ENCODE data around the gene RSRC1.
"Not testable (repeated sequence)": the region's sequence is repeated elsewhere in the genome, so short reads cannot be mapped to it uniquely, and the experiment has no call there.

RSRC1 gene

GRCh38 chr3:158493931-158494330 is 384.0 kb downstream of the RSRC1 start:
- no peak overlapping the region for H2BK12ac ChIP-seq (ENCODE audit: low read length in 2 of 2)
- peaks cover 6% of the 10 kb centered on the region for H3K9me3 ChIP-seq (ENCODE audit: control insufficient read depth, low read length)
- no peak overlapping the region for H2AFZ ChIP-seq (ENCODE audit: low read depth, low read length)
- H2BK15ac ChIP-seq (ENCODE audit: low read depth, poor library complexity, severe bottlenecking) = no peak overlapping the region
- no peak overlapping the region for H3K18ac ChIP-seq (ENCODE audit: low read depth in 1 of 2, low read length in 2 of 2)
- no peaks in the 10 kb centered on the region for H3K4me1 ChIP-seq (ENCODE audit: control insufficient read depth, insufficient read depth, low read depth, low read length)
- H3K79me1 ChIP-seq (replicated peaks; ENCODE audit: low read length, poor library complexity, severe bottlenecking) = peaks cover under 1% of the 10 kb centered on the region
- no peak overlapping the region for H3K23ac ChIP-seq (ENCODE audit: low read length in 2 of 2)
- no peak overlapping the region for H2BK120ac ChIP-seq (ENCODE audit: low read depth, low read length)
- no CpG with 5 or more reads among the region's 1 CpG for WGBS
- no peak overlapping the region for H3K9ac ChIP-seq (ENCODE audit: low read length)
- no peak overlapping the region for H2BK5ac ChIP-seq (ENCODE audit: low read depth, low read length, poor library complexity, severe bottlenecking)
- H4K8ac ChIP-seq (ENCODE audit: low read length) = no peak overlapping the region
- no peak overlapping the region for H3K27ac ChIP-seq (ENCODE audit: low read length, poor library complexity, severe bottlenecking)
- no peak overlapping the region for H3K4me2 ChIP-seq (ENCODE audit: low read length, poor library complexity, severe bottlenecking)
- DNase-seq = no peak
- H3K27me3 ChIP-seq (ENCODE audit: control insufficient read depth in 1 of 2, insufficient read depth in 1 of 2, low read length in 2 of 2) = no peaks in the 10 kb centered on the region
- H3K4me3 ChIP-seq (ENCODE audit: insufficient read depth in 1 of 2, low read depth in 1 of 2, low read length in 2 of 2) = no peak overlapping the region
- no peak overlapping the region for H3K4ac ChIP-seq (ENCODE audit: low read depth in 1 of 2, low read length in 2 of 2)
- no peak overlapping the region for H2AK5ac ChIP-seq (ENCODE audit: low read length, severe bottlenecking)
- no peaks in the 10 kb centered on the region for H3K36me3 ChIP-seq (ENCODE audit: control insufficient read depth in 1 of 2, insufficient read depth in 2 of 2, low read depth in 1 of 2, low read length in 2 of 2)
- H3K14ac ChIP-seq (ENCODE audit: low read length in 2 of 2) = no peak overlapping the region
- H4K91ac ChIP-seq (ENCODE audit: low read length) = no peak overlapping the region

GRCh38 chr3:158494673-158495072 is 384.8 kb downstream of the RSRC1 start:
- no peak overlapping the region for H4K8ac ChIP-seq (ENCODE audit: low read length)
- WGBS = 93% methylated on average over 3 of the region's 5 CpGs
- H2BK120ac ChIP-seq (ENCODE audit: low read depth, low read length) = no peak overlapping the region
- no peak overlapping the region for H3K4ac ChIP-seq (ENCODE audit: low read depth in 1 of 2, low read length in 2 of 2)
- no peak overlapping the region for H2AK5ac ChIP-seq (ENCODE audit: low read length, severe bottlenecking)
- H3K27ac ChIP-seq (ENCODE audit: low read length, poor library complexity, severe bottlenecking) = no peak overlapping the region
- H3K27me3 ChIP-seq (ENCODE audit: control insufficient read depth in 1 of 2, insufficient read depth in 1 of 2, low read length in 2 of 2) = no peaks in the 10 kb centered on the region
- H3K4me2 ChIP-seq (ENCODE audit: low read length, poor library complexity, severe bottlenecking) = no peak overlapping the region
- no peak overlapping the region for H3K23ac ChIP-seq (ENCODE audit: low read length in 2 of 2)
- peaks cover 2% of the 10 kb centered on the region for H3K79me1 ChIP-seq (replicated peaks; ENCODE audit: low read length, poor library complexity, severe bottlenecking)
- no peak overlapping the region for H2AFZ ChIP-seq (ENCODE audit: low read depth, low read length)
- no peak for DNase-seq
- H3K36me3 ChIP-seq (ENCODE audit: control insufficient read depth in 1 of 2, insufficient read depth in 2 of 2, low read depth in 1 of 2, low read length in 2 of 2) = no peaks in the 10 kb centered on the region
- no peak overlapping the region for H2BK12ac ChIP-seq (ENCODE audit: low read length in 2 of 2)
- no peak overlapping the region for H3K18ac ChIP-seq (ENCODE audit: low read depth in 1 of 2, low read length in 2 of 2)
- no peaks in the 10 kb centered on the region for H3K4me1 ChIP-seq (ENCODE audit: control insufficient read depth, insufficient read depth, low read depth, low read length)
- H2BK5ac ChIP-seq (ENCODE audit: low read depth, low read length, poor library complexity, severe bottlenecking) = no peak overlapping the region
- H3K14ac ChIP-seq (ENCODE audit: low read length in 2 of 2) = no peak overlapping the region
- H2BK15ac ChIP-seq (ENCODE audit: low read depth, poor library complexity, severe bottlenecking) = no peak overlapping the region
- H3K4me3 ChIP-seq (ENCODE audit: insufficient read depth in 1 of 2, low read depth in 1 of 2, low read length in 2 of 2) = no peak overlapping the region
- no peak overlapping the region for H3K9ac ChIP-seq (ENCODE audit: low read length)
- no peak overlapping the region for H4K91ac ChIP-seq (ENCODE audit: low read length)
- H3K9me3 ChIP-seq (ENCODE audit: control insufficient read depth, low read length) = peaks cover 9% of the 10 kb centered on the region

DNA sequence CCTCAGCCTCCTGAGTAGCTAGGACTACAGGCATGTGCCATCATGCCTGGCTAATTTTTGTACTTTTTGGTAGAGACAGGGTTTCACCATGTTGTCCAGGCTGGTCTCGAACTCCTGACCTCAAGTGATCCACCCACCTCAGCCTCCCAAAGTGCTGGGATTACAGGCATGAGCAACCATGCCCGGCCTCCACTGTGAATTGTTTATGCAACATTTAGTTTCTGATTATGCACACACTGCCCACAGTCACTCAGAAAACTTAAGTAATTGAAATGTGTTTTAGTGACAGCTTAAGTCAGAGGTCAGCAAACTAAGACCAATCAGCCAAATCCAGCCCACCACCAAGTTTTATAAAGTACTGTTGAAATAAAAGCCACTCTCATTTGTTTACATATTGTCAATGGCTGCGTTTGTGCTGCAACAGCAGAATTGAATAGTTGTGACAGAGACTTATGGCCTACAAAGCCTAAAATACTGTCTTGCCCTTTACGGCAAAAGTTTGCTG is 385.6 kb downstream of the RSRC1 start:
- H3K14ac ChIP-seq (ENCODE audit: low read length in 2 of 2); H2BK120ac ChIP-seq (ENCODE audit: low read depth, low read length); DNase-seq; H3K23ac ChIP-seq (ENCODE audit: low read length in 2 of 2); H2BK15ac ChIP-seq (ENCODE audit: low read depth, poor library complexity, severe bottlenecking); H3K27me3 ChIP-seq (ENCODE audit: control insufficient read depth in 1 of 2, insufficient read depth in 1 of 2, low read length in 2 of 2); H3K27ac ChIP-seq (ENCODE audit: low read length, poor library complexity, severe bottlenecking); H4K91ac ChIP-seq (ENCODE audit: low read length); H3K79me1 ChIP-seq (replicated peaks; ENCODE audit: low read length, poor library complexity, severe bottlenecking); H3K4ac ChIP-seq (ENCODE audit: low read depth in 1 of 2, low read length in 2 of 2); H3K18ac ChIP-seq (ENCODE audit: low read depth in 1 of 2, low read length in 2 of 2); H3K9ac ChIP-seq (ENCODE audit: low read length); H3K4me1 ChIP-seq (ENCODE audit: control insufficient read depth, insufficient read depth, low read depth, low read length); H3K4me3 ChIP-seq (ENCODE audit: insufficient read depth in 1 of 2, low read depth in 1 of 2, low read length in 2 of 2); H2BK12ac ChIP-seq (ENCODE audit: low read length in 2 of 2); H2BK5ac ChIP-seq (ENCODE audit: low read depth, low read length, poor library complexity, severe bottlenecking); H3K9me3 ChIP-seq (ENCODE audit: control insufficient read depth, low read length); H3K36me3 ChIP-seq (ENCODE audit: control insufficient read depth in 1 of 2, insufficient read depth in 2 of 2, low read depth in 1 of 2, low read length in 2 of 2); H2AK5ac ChIP-seq (ENCODE audit: low read length, severe bottlenecking); H3K4me2 ChIP-seq (ENCODE audit: low read length, poor library complexity, severe bottlenecking); H4K8ac ChIP-seq (ENCODE audit: low read length); H2AFZ ChIP-seq (ENCODE audit: low read depth, low read length): not testable (repeated sequence)
- 71% methylated on average over 2 of the region's 4 CpGs for WGBS

DNA sequence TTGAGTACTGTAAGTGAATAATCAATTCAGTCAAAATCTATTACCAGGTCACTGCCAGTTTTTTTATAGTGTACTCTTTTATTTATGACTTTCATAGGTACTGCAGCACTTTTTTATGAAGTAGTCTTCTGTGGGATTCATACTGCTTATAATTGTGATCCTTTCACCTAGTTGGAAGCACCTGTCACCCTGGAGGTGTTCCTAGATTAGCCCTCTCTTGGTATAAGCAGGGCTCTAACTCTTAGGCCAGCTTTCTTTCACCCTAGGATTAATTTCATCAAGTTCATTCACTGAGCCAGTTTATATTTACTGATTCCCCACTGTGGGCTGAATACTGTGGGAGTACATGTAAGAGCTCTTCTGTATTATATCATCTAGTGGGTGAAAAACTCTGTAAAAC is 395.2 kb downstream of the RSRC1 start:
- H3K4ac ChIP-seq (ENCODE audit: low read depth in 1 of 2, low read length in 2 of 2) = no peak overlapping the region
- H3K79me1 ChIP-seq (replicated peaks; ENCODE audit: low read length, poor library complexity, severe bottlenecking) = peaks cover 2% of the 10 kb centered on the region
- no peak overlapping the region for H3K27ac ChIP-seq (ENCODE audit: low read length, poor library complexity, severe bottlenecking)
- no peak for DNase-seq
- H3K18ac ChIP-seq (ENCODE audit: low read depth in 1 of 2, low read length in 2 of 2) = no peak overlapping the region
- no peak overlapping the region for H3K23ac ChIP-seq (ENCODE audit: low read length in 2 of 2)
- no peaks in the 10 kb centered on the region for H3K36me3 ChIP-seq (ENCODE audit: control insufficient read depth in 1 of 2, insufficient read depth in 2 of 2, low read depth in 1 of 2, low read length in 2 of 2)
- H2BK120ac ChIP-seq (ENCODE audit: low read depth, low read length) = no peak overlapping the region
- no peak overlapping the region for H3K4me3 ChIP-seq (ENCODE audit: insufficient read depth in 1 of 2, low read depth in 1 of 2, low read length in 2 of 2)
- H3K9me3 ChIP-seq (ENCODE audit: control insufficient read depth, low read length) = no peaks in the 10 kb centered on the region
- no peak overlapping the region for H2AFZ ChIP-seq (ENCODE audit: low read depth, low read length)
- no peak overlapping the region for H4K91ac ChIP-seq (ENCODE audit: low read length)
- no peak overlapping the region for H2AK5ac ChIP-seq (ENCODE audit: low read length, severe bottlenecking)
- H2BK15ac ChIP-seq (ENCODE audit: low read depth, poor library complexity, severe bottlenecking) = no peak overlapping the region
- H3K14ac ChIP-seq (ENCODE audit: low read length in 2 of 2) = no peak overlapping the region
- no peak overlapping the region for H2BK12ac ChIP-seq (ENCODE audit: low read length in 2 of 2)
- no peak overlapping the region for H3K4me2 ChIP-seq (ENCODE audit: low read length, poor library complexity, severe bottlenecking)
- H3K4me1 ChIP-seq (ENCODE audit: control insufficient read depth, insufficient read depth, low read depth, low read length) = no peaks in the 10 kb centered on the region
- no peak overlapping the region for H3K9ac ChIP-seq (ENCODE audit: low read length)
- no peak overlapping the region for H4K8ac ChIP-seq (ENCODE audit: low read length)
- no peak overlapping the region for H2BK5ac ChIP-seq (ENCODE audit: low read depth, low read length, poor library complexity, severe bottlenecking)
- H3K27me3 ChIP-seq (ENCODE audit: control insufficient read depth in 1 of 2, insufficient read depth in 1 of 2, low read length in 2 of 2) = no peaks in the 10 kb centered on the region

Measured in mesenchymal stem cell (in vitro differentiated cells and primary cell).